ENCODE results near the gene RASAL2. TPM values are rescaled to one million over a fixed set of nuclear protein-coding genes. Genes with fewer than 3 reads are reported as not detected.

The RASAL2 gene
- total RNA-seq, 1 donor from 2014 or later, result 35.7 TPM

DNA sequence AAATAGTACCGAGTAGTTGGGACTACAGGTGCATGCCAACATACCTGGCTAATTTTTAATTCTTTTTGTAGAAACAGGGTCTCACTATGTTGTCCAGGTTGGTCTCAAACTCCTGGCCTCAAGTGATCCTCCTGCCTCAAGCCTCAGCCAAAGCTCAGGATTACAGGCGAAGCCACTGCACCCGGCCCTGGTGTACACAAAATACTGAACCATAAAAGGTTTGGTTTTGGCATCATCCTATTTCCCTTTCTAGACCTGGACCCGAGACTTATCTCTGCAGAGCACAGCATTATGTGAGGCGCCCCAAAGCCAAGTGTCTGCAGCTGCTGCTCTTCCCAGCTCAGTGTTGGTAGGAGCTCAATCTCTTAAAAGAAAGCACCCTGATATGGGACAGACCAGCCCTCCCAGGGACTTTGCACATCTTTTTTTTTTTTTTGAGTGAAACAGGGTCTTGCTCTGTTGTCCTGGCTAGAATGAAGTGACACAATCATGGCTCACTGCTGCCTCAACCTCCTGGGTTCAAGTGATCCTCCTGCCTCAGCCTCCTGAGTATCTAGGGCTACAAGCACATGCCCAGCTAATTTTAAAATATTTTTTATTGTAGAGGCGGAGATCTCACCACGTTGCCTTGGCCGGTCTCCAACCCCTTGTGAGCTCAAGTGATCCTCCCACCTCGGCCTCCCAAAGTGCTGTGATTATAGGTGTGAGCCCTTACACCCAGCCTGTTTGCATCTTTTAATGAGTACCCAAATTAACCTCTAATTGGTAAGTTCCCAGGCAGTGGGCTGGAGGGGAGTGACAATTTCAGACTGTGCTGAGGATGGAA lies 439.4 kb downstream of the RASAL2 start:
- Mint-ChIP-seq H3K36me3 (no peaks in the 10 kb centered on the region), H3K4me1 (peaks cover 22% of the 10 kb centered on the region), H3K9me3 (no peaks in the 10 kb centered on the region), H3K4me3 (no peak overlapping the region), H3K27me3 (ENCODE audit: low read depth) (no peaks in the 10 kb centered on the region), H3K27ac (no peak overlapping the region)
- no peak for TF ChIP-seq CTCF (IDR thresholded peaks at IDR 0.05; ENCODE audit: unreplicated experiment)
- DNase-seq (ENCODE audit: low spot score in 2 of 2, unreplicated experiment in 2 of 2), result no peak

Other genes with a start within 250 kb of the RASAL2 start
- 3.1 to 3.7 TPM (median 3.2 TPM) in 3 replicates for gene SEC16B, start 124.0 kb upstream of the RASAL2 start, total RNA-seq

Measured in mesothelial cell of epicardium (in vitro differentiated cells).